ENCODE results near the gene SLC27A3.

Gene SLC27A3

GRCh38 chr1:153774780-153775457 is at the start of gene SLC27A3:
SLC27A3 (plus strand) TSS chr1:153775407; CDS start chr1:153775498, 91 bp downstream.
- peak in 1 of 2 donors; percentile 11 for DNase-seq (ENCODE audit: low read depth in 2 of 2)

- peak; percentile 99 for DNase-seq (ENCODE audit: low read depth in 2 of 2)
Measured at GRCh38 chr1:153727463-153728304, 47.5 kb upstream of the SLC27A3 start, which contains the start of gene INTS3. INTS3 (plus strand) TSS chr1:153728050; CDS start chr1:153728635, 585 bp downstream.

- DNase-seq (ENCODE audit: low read depth in 2 of 2): peak in 1 of 2 donors; percentile 8
Measured at GRCh38 chr1:153728305-153729066, 46.7 kb upstream of the SLC27A3 start.

- DNase-seq (ENCODE audit: low read depth in 2 of 2): no peak
Measured at GRCh38 chr1:153730468-153730988, 44.7 kb upstream of the SLC27A3 start.

- DNase-seq (ENCODE audit: low read depth in 2 of 2): no peak
Measured at GRCh38 chr1:153733970-153734369, 41.2 kb upstream of the SLC27A3 start.

GRCh38 chr1:153734396-153735089 is 40.7 kb upstream of the SLC27A3 start:
- DNase-seq (ENCODE audit: low read depth in 2 of 2): no peak

- DNase-seq (ENCODE audit: low read depth in 2 of 2): no peak
Measured at GRCh38 chr1:153735090-153735420, 40.2 kb upstream of the SLC27A3 start.

- DNase-seq (ENCODE audit: low read depth in 2 of 2): no peak
Measured at GRCh38 chr1:153741986-153742385, 33.2 kb upstream of the SLC27A3 start.

GRCh38 chr1:153742411-153743142 is 32.6 kb upstream of the SLC27A3 start:
- DNase-seq (ENCODE audit: low read depth in 2 of 2): no peak

- DNase-seq (ENCODE audit: low read depth in 2 of 2): no peak
Measured at GRCh38 chr1:153745417-153745816, 29.8 kb upstream of the SLC27A3 start.

GRCh38 chr1:153746174-153746573 is 29.0 kb upstream of the SLC27A3 start:
- no peak for DNase-seq (ENCODE audit: low read depth in 2 of 2)

GRCh38 chr1:153748903-153749302 is 26.3 kb upstream of the SLC27A3 start:
- DNase-seq (ENCODE audit: low read depth in 2 of 2): no peak

GRCh38 chr1:153749408-153750005 is 25.7 kb upstream of the SLC27A3 start:
- peak; percentile 62 to 63 for DNase-seq (ENCODE audit: low read depth in 2 of 2)

- DNase-seq (ENCODE audit: low read depth in 2 of 2): no peak
Measured at GRCh38 chr1:153750026-153750995, 24.9 kb upstream of the SLC27A3 start.

- no peak for DNase-seq (ENCODE audit: low read depth in 2 of 2)
Measured at GRCh38 chr1:153752072-153752471, 23.1 kb upstream of the SLC27A3 start.

GRCh38 chr1:153752571-153753195 is 22.5 kb upstream of the SLC27A3 start:
- DNase-seq (ENCODE audit: low read depth in 2 of 2): no peak

GRCh38 chr1:153754266-153754665 is 20.9 kb upstream of the SLC27A3 start:
- no peak for DNase-seq (ENCODE audit: low read depth in 2 of 2)

- DNase-seq (ENCODE audit: low read depth in 2 of 2): no peak
Measured at GRCh38 chr1:153760440-153760839, 14.8 kb upstream of the SLC27A3 start.
